Astrocyte (in vitro differentiated cells and primary cell): ENCODE data around the gene CNIH1.

Experiments used
- EZH2 ChIP-seq: IDR thresholded peaks from 2 replicates; pipeline ENCODE4 v1.6.1; 2012; ENCODE audit warnings: mild to moderate bottlenecking, low read length, inconsistent platforms; ENCODE audit not compliant: insufficient read depth
- TF ChIP-seq, protein P1 (sequence below): IDR thresholded peaks from 2 replicates; pipeline ENCODE4 v1.5.1; 2011; ENCODE audit warnings: low read depth, mild to moderate bottlenecking, inconsistent platforms, low read length, moderate library complexity; ENCODE audit not compliant: insufficient read depth

DNA sequence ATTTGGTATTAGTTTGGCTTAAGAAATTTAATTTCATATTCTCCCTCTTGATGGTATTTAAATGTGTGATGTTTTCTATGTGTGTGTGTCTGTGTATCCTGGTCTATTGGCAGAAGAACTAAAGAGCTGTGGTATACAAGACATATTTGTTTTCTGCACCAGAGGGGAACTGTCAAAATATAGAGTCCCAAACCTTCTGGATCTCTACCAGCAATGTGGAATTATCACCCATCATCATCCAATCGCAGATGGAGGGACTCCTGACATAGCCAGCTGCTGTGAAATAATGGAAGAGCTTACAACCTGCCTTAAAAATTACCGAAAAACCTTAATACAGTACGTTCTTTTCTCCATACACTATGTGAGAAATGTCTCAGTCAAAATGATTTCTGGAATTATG, 29.8 kb downstream of the CNIH1 start:
- TF ChIP-seq, protein P1, sequence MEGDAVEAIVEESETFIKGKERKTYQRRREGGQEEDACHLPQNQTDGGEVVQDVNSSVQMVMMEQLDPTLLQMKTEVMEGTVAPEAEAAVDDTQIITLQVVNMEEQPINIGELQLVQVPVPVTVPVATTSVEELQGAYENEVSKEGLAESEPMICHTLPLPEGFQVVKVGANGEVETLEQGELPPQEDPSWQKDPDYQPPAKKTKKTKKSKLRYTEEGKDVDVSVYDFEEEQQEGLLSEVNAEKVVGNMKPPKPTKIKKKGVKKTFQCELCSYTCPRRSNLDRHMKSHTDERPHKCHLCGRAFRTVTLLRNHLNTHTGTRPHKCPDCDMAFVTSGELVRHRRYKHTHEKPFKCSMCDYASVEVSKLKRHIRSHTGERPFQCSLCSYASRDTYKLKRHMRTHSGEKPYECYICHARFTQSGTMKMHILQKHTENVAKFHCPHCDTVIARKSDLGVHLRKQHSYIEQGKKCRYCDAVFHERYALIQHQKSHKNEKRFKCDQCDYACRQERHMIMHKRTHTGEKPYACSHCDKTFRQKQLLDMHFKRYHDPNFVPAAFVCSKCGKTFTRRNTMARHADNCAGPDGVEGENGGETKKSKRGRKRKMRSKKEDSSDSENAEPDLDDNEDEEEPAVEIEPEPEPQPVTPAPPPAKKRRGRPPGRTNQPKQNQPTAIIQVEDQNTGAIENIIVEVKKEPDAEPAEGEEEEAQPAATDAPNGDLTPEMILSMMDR: no peak
- no peak for TF ChIP-seq EZH2
